ENCODE data around the gene LRRC34. TPM values are rescaled to one million over a fixed set of nuclear protein-coding genes. Genes with fewer than 3 reads are reported as not detected.
A peak's percentile ranks its signal among the peaks of the same experiment; 100 is the strongest.

Gene LRRC34
- polyA plus RNA-seq, 2 of the 4 experiments (the other 2 are of a cell fraction): not detected

GRCh38 chr3:169847896-169848295, 35.2 kb upstream of the LRRC34 start:
- no peak overlapping the region for H3K4me3 ChIP-seq
- ChIA-PET CTCF (no interaction called here), POLR2A (no interaction called here)
- DNase-seq (ENCODE audit: low read depth in 1 of 2, low spot score in 1 of 2): no peak
- TF ChIP-seq USF2 (IDR thresholded peaks at IDR 0.05) (no peak), JUNB (IDR thresholded peaks at IDR 0.05) (no peak), FOSL2 (IDR thresholded peaks at IDR 0.05) (no peak), FOSL2 (CRISPR knock-in tag; IDR thresholded peaks at IDR 0.05) (no peak), MAFK (IDR thresholded peaks at IDR 0.05; ENCODE audit: partially characterized antibody) (no peak), CTCF (IDR thresholded peaks at IDR 0.05) (no peak), BHLHE40 (IDR thresholded peaks at IDR 0.05; ENCODE audit: low read depth, low read length) (no peak), MAZ (IDR thresholded peaks at IDR 0.05; ENCODE audit: borderline replicate concordance, low read depth, low read length) (no peak), CEBPB (IDR thresholded peaks at IDR 0.05) (no peak), KDM5A (IDR thresholded peaks at IDR 0.05) (no peak), NFE2L2 (conservative IDR thresholded peaks at IDR 0.05; ENCODE audit: low read length) (no peak), NR3C1 (IDR thresholded peaks at IDR 0.05) (no peak), MAX (IDR thresholded peaks at IDR 0.05) (no peak), HMGXB4 (CRISPR knock-in tag; IDR thresholded peaks at IDR 0.05; ENCODE audit: borderline replicate concordance) (no peak), HES2 (IDR thresholded peaks at IDR 0.05) (no peak), BCL3 (IDR thresholded peaks at IDR 0.05) (no peak), NPAS2 (CRISPR knock-in tag; IDR thresholded peaks at IDR 0.05; ENCODE audit: borderline replicate concordance) (no peak), CHD4 (IDR thresholded peaks at IDR 0.05; ENCODE audit: borderline replicate concordance) (no peak), RAD21 (conservative IDR thresholded peaks at IDR 0.05 in 1 of 2, IDR thresholded peaks at IDR 0.05 in 1 of 2) (no peak)
- H3K4me2 ChIP-seq: no peak overlapping the region
- no peaks in the 10 kb centered on the region for H3K9me3 ChIP-seq
- H3K27ac ChIP-seq: no peak overlapping the region
- no peak for FAIRE-seq
- WGBS (ENCODE audit: missing lambda C conversion rate): 48% methylated on average over 4 of the region's 4 CpGs
- ATAC-seq: peak in 1 of 2 experiments; percentile 16; a peak in 1 of 6 replicates
- no peaks in the 10 kb centered on the region for H3K4me1 ChIP-seq

GRCh38 chr3:169846458-169847193, 33.9 kb upstream of the LRRC34 start:
- Histone ChIP-seq H3K9me3 (no peaks in the 10 kb centered on the region), H3K4me2 (no peak overlapping the region), H3K4me1 (no peaks in the 10 kb centered on the region), H3K27ac (no peak overlapping the region), H3K4me3 (no peak overlapping the region)
- peak in 1 of 2 experiments; percentile 15 for DNase-seq (ENCODE audit: low read depth in 1 of 2, low spot score in 1 of 2)
- ATAC-seq: peak; percentile 71 to 76
- POLR2A ChIA-PET: no interaction called here
- CTCF ChIA-PET: interaction anchor here (0.7 to 1.2 kb wide), 2 partner anchors 84 to 89 kb away, joined by 3 read pairs; no protein-coding TSS in a partner anchor
- 78% methylated on average over 11 of the region's 11 CpGs for WGBS (ENCODE audit: missing lambda C conversion rate)
- no peak for FAIRE-seq
- TF ChIP-seq ZNF302 (CRISPR knock-in tag; IDR thresholded peaks at IDR 0.05): no peak
- TF ChIP-seq MAX (IDR thresholded peaks at IDR 0.05): no peak
- no peak for TF ChIP-seq MAFK (IDR thresholded peaks at IDR 0.05; ENCODE audit: partially characterized antibody)
- no peak for TF ChIP-seq KDM1A (IDR thresholded peaks at IDR 0.05; ENCODE audit: low read depth)
- TF ChIP-seq JUN (IDR thresholded peaks at IDR 0.05): no peak
- no peak for TF ChIP-seq NFE2L2 (conservative IDR thresholded peaks at IDR 0.05; ENCODE audit: low read length)
- no peak for TF ChIP-seq HEYL (CRISPR knock-in tag; IDR thresholded peaks at IDR 0.05)
- no peak for TF ChIP-seq EHMT2 (IDR thresholded peaks at IDR 0.05; ENCODE audit: low read depth)
- no peak for TF ChIP-seq HOXB13 (CRISPR knock-in tag; IDR thresholded peaks at IDR 0.05; ENCODE audit: low read depth)
- no peak for TF ChIP-seq ZFP36 (IDR thresholded peaks at IDR 0.05; ENCODE audit: borderline replicate concordance, partially characterized antibody)
- no peak for TF ChIP-seq REST (IDR thresholded peaks at IDR 0.05)
